Loucy (cell line): Measurements from ENCODE around the gene NPFFR1.

ENCODE experiments used
- H2AFZ ChIP-seq: fragments of 200-600 bp; sonication (generic); 2 replicates; pipeline ENCODE4 v1.6.0; 2016; ENCODE audit warnings: antibody characterized with exemption, mild to moderate bottlenecking, low read length, moderate library complexity
- H3F3A ChIP-seq: fragments of 200-600 bp; 2 replicates; pipeline ENCODE4 v1.6.0; 2016; ENCODE audit warnings: antibody characterized with exemption, low read depth, mild to moderate bottlenecking
- H3K27me3 ChIP-seq: fragments of 200-600 bp; sonication (generic); 2 replicates; pipeline ENCODE4 v1.6.1; 2014; ENCODE audit warnings: low read length, mild to moderate bottlenecking; ENCODE audit not compliant: insufficient read depth, poor library complexity, severe bottlenecking
- H3K36me3 ChIP-seq: fragments of 200-600 bp; sonication (generic); 2 replicates; pipeline ENCODE4 v1.6.1; 2016; ENCODE audit warnings: low read length; ENCODE audit not compliant: insufficient read depth
- H3K4me1 ChIP-seq: fragments of 200-600 bp; sonication (generic); 2 replicates; pipeline ENCODE4 v1.5.1; 2014; ENCODE audit warnings: low read length, mild to moderate bottlenecking; ENCODE audit not compliant: insufficient read depth, poor library complexity, severe bottlenecking
- H3K4me2 ChIP-seq: fragments of 200-600 bp; sonication (generic); 2 replicates; pipeline ENCODE4 v1.6.0; 2014; ENCODE audit warnings: antibody characterized with exemption, low read length, low read depth, mild to moderate bottlenecking; ENCODE audit not compliant: poor library complexity, severe bottlenecking
- H3K4me3 ChIP-seq: fragments of 200-600 bp; sonication (generic); 2 replicates; pipeline ENCODE4 v1.5.1; 2014; ENCODE audit warnings: low read length, mild to moderate bottlenecking, mixed read lengths; ENCODE audit not compliant: poor library complexity, severe bottlenecking
- H3K79me2 ChIP-seq: fragments of 200-600 bp; sonication (generic); 2 replicates; pipeline ENCODE4 v1.6.1; 2014; ENCODE audit warnings: low read length; ENCODE audit not compliant: insufficient read depth
- H3K9ac ChIP-seq: fragments of 200-600 bp; sonication (generic); 2 replicates; pipeline ENCODE4 v1.6.0; 2014; ENCODE audit warnings: mild to moderate bottlenecking, low read depth, low read length, moderate library complexity; ENCODE audit not compliant: poor library complexity, severe bottlenecking
- H3K9me2 ChIP-seq: fragments of 200-600 bp; sonication (generic); replicated peaks from 2 replicates; pipeline ENCODE4 v1.6.1; 2016; ENCODE audit warnings: low read depth, low read length, mixed read lengths
- H3K9me3 ChIP-seq: fragments of 200-600 bp; sonication (generic); 2 replicates; pipeline ENCODE4 v1.6.1; 2014; ENCODE audit warnings: mild to moderate bottlenecking, antibody characterized with exemption, low read length, low read depth; ENCODE audit not compliant: insufficient read depth
- H4K20me1 ChIP-seq: fragments of 200-600 bp; sonication (generic); 2 replicates; pipeline ENCODE4 v1.6.0; 2014; ENCODE audit warnings: antibody characterized with exemption, low read length, mild to moderate bottlenecking; ENCODE audit not compliant: insufficient read depth, poor library complexity, severe bottlenecking
- CTCF ChIP-seq: fragments of 200-600 bp; sonication (generic); conservative IDR thresholded peaks from 2 replicates; pipeline ENCODE4 v1.5.1; 2014; ENCODE audit warnings: mild to moderate bottlenecking, antibody characterized with exemption, low read length
- EZH2phosphoT487 ChIP-seq: fragments of 200-600 bp; IDR thresholded peaks from 2 replicates; pipeline ENCODE4 v1.6.1; 2018; ENCODE audit warnings: antibody characterized with exemption, mild to moderate bottlenecking, moderate library complexity, borderline replicate concordance

The NPFFR1 gene

DNA sequence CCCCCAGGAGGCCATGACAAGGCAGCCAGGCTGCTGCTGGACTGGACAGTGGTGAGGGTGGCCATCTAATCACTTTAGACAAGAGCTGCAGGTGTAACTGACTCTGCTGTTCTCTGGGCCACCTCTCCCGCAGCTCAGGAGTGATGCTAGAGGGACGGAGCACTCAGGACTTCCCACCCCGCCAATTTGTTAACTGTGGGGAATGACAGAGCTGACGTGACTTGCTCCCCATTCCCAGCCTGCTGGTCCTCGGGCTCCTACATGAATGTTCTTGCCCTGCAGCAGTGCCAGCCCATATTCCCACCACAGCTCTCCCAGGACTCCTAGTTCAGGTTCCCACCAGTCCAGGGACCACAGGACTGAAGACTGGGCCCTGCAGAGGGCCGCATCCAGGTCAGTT, 16.7 kb upstream of the NPFFR1 start:
- H3K4me2 ChIP-seq: no peak overlapping the region
- H3K9me2 ChIP-seq: no peaks in the 10 kb centered on the region
- H3K4me1 ChIP-seq: no peaks in the 10 kb centered on the region
- H3F3A ChIP-seq: no peaks in the 10 kb centered on the region
- H4K20me1 ChIP-seq: no peaks in the 10 kb centered on the region
- H3K9me3 ChIP-seq: no peaks in the 10 kb centered on the region
- no peaks in the 10 kb centered on the region for H3K27me3 ChIP-seq
- peaks cover 5% of the 10 kb centered on the region; the same call in 1 of the 2 replicates for H3K36me3 ChIP-seq
- no peaks in the 10 kb centered on the region for H3K79me2 ChIP-seq
- no peak for TF ChIP-seq EZH2phosphoT487
- no peak overlapping the region for H3K4me3 ChIP-seq
- no peak overlapping the region for H3K9ac ChIP-seq
- no peak overlapping the region for H2AFZ ChIP-seq

DNA sequence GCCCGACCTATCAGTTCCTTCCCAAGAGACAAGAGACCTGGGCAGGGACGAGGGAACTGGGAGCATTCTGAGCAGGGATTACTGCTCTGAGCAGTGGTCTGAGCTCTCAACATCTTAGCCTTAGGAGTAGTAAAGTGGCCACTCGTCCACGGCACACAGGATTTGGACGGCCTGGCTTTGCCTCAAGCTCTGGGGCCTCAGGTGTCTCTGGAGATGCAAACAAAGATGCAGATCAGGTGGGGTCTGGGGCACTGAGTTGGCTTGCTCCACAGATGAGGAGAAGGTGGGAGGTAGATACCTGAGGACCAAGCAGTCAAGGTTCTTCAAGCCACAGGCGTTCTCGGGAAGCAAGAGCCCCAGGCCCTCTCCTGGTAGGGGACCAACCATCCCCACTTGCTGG, 16.1 kb upstream of the NPFFR1 start:
- Histone ChIP-seq H3K9me2 (no peaks in the 10 kb centered on the region), H3K4me2 (no peak overlapping the region), H3K4me3 (no peak overlapping the region), H3K79me2 (no peaks in the 10 kb centered on the region), H3K9me3 (no peaks in the 10 kb centered on the region), H3K9ac (no peak overlapping the region), H3K36me3 (peaks cover 5% of the 10 kb centered on the region; the same call in 1 of the 2 replicates), H3K4me1 (no peaks in the 10 kb centered on the region), H3K27me3 (no peaks in the 10 kb centered on the region), H3F3A (no peaks in the 10 kb centered on the region), H4K20me1 (no peaks in the 10 kb centered on the region), H2AFZ (no peak overlapping the region)
- TF ChIP-seq CTCF (no peak), EZH2phosphoT487 (no peak)

GRCh38 chr10:70298393-70298792, 14.6 kb upstream of the NPFFR1 start:
- Histone ChIP-seq H3K79me2 (no peaks in the 10 kb centered on the region), H3K9me2 (no peaks in the 10 kb centered on the region), H3F3A (no peaks in the 10 kb centered on the region), H3K9ac (no peak overlapping the region), H3K36me3 (peaks cover 5% of the 10 kb centered on the region; the same call in 1 of the 2 replicates), H3K4me1 (no peaks in the 10 kb centered on the region), H3K9me3 (no peaks in the 10 kb centered on the region), H3K27me3 (no peaks in the 10 kb centered on the region), H4K20me1 (no peaks in the 10 kb centered on the region), H3K4me3 (no peak overlapping the region), H3K4me2 (no peak overlapping the region), H2AFZ (no peak overlapping the region)
- TF ChIP-seq CTCF: no peak
- no peak for TF ChIP-seq EZH2phosphoT487

- no peaks in the 10 kb centered on the region for H3K9me2 ChIP-seq
- no peak overlapping the region for H3K9ac ChIP-seq
- H3K79me2 ChIP-seq: no peaks in the 10 kb centered on the region
- H4K20me1 ChIP-seq: no peaks in the 10 kb centered on the region
- H3K36me3 ChIP-seq: peaks cover 5% of the 10 kb centered on the region; the same call in 1 of the 2 replicates
- no peaks in the 10 kb centered on the region for H3K4me1 ChIP-seq
- no peak overlapping the region for H3K4me3 ChIP-seq
- H3K27me3 ChIP-seq: no peaks in the 10 kb centered on the region
- H3K9me3 ChIP-seq: no peaks in the 10 kb centered on the region
- no peak overlapping the region for H2AFZ ChIP-seq
- no peak overlapping the region for H3K4me2 ChIP-seq
- TF ChIP-seq EZH2phosphoT487: no peak
- no peak for TF ChIP-seq CTCF
- no peaks in the 10 kb centered on the region for H3F3A ChIP-seq
These were observed 13.4 kb upstream of the NPFFR1 start for GRCh38 chr10:70297224-70297623.
